H1 (cell line): Measurements from ENCODE around the gene CSKMT. TPM values are rescaled to one million over a fixed set of nuclear protein-coding genes. Genes with fewer than 3 reads are reported as not detected.
"Not testable (repeated sequence)": the region's sequence is repeated elsewhere in the genome, so short reads cannot be mapped to it uniquely, and the experiment has no call there.

Source experiments
- CTCF ChIA-PET: fragments of 300-600 bp; sonication (Branson Sonifier 250); formaldehyde crosslinking; loops from one replicate; lab custom pipeline; 2021; ENCODE audit not compliant: partially characterized antibody; lab: Charles Lee
- POLR2A ChIA-PET: fragments of 300-600 bp; sonication (Branson Sonifier 250); formaldehyde crosslinking; loops from one replicate; lab custom pipeline; 2021; ENCODE audit warnings: inconsistent platforms; ENCODE audit not compliant: partially characterized antibody; lab: Charles Lee
- DNase-seq, 2 experiments: peaks; one replicate each; pipeline versions ENCODE4 v3.0.0 to v3.0.0-alpha.2; 2010 to 2022; ENCODE audit warnings: low spot score in 2 of 2, low read depth in 1 of 2, mixed read lengths in 1 of 2
- FAIRE-seq: peaks from 2 replicates; lab custom pipeline; 2011; peaks lifted over from hg19 to GRCh38; lab: Jason Lieb, UNC
- H2AFZ ChIP-seq: 2 replicates; pipeline ENCODE4 v1.8.1; 2012; ENCODE audit warnings: low read length, inconsistent platforms
- H2AK5ac ChIP-seq: 2 replicates; pipeline ENCODE4 v1.6.1; 2013; ENCODE audit warnings: low read depth, low read length
- H2BK120ac ChIP-seq: replicated peaks from 2 replicates; pipeline ENCODE3; 2013; ENCODE audit warnings: low read depth, low read length, inconsistent platforms
- H2BK12ac ChIP-seq: 2 replicates; pipeline ENCODE4 v1.6.1; 2013; ENCODE audit warnings: low read depth, low read length
- H2BK15ac ChIP-seq: 2 replicates; pipeline ENCODE4 v1.6.1; 2013; ENCODE audit warnings: low read length
- H2BK20ac ChIP-seq: 2 replicates; pipeline ENCODE4 v1.6.1; 2013; ENCODE audit warnings: low read length
- H2BK5ac ChIP-seq: 2 replicates; pipeline ENCODE4 v1.6.1; 2013; ENCODE audit warnings: low read depth, low read length
- H3K14ac ChIP-seq: 2 replicates; pipeline ENCODE4 v1.6.1; 2013; ENCODE audit warnings: inconsistent platforms; ENCODE audit not compliant: insufficient read length
- H3K18ac ChIP-seq: 2 replicates; pipeline ENCODE4 v1.6.1; 2013; ENCODE audit warnings: low read length; ENCODE audit errors: extremely low read depth
- H3K23ac ChIP-seq: 2 replicates; pipeline ENCODE4 v1.6.1; 2013; ENCODE audit warnings: inconsistent platforms; ENCODE audit not compliant: insufficient read length
- H3K23me2 ChIP-seq: 2 replicates; pipeline ENCODE4 v1.6.1; 2013; ENCODE audit warnings: low read depth, low read length
- H3K27ac ChIP-seq: 2 replicates; pipeline ENCODE4 v1.6.1; 2011; ENCODE audit warnings: low read depth, low read length, inconsistent platforms
- H3K27me3 ChIP-seq, 4 experiments: replicated peaks in 1 of 4; 1 replicate in 1 of 4; 2 replicates in 3 of 4; pipeline versions ENCODE4 v1.6.1 to v1.8.1; 2011 to 2013; ENCODE audit warnings: low read length in 3 of 4, mild to moderate bottlenecking in 3 of 4, inconsistent platforms in 2 of 4, mixed read lengths in 2 of 4, moderate library complexity in 1 of 4; ENCODE audit not compliant: control insufficient read depth in 3 of 4, insufficient read depth in 3 of 4; ENCODE audit errors: extremely low read depth in 1 of 4
- H3K36me3 ChIP-seq, 4 experiments: 2 replicates each; pipeline versions ENCODE4 v1.6.1 to v1.8.1; 2011 to 2013; ENCODE audit warnings: mild to moderate bottlenecking in 4 of 4, low read length in 3 of 4, moderate library complexity in 2 of 4, control low read depth in 1 of 4, inconsistent platforms in 1 of 4; ENCODE audit not compliant: insufficient read depth in 4 of 4, control insufficient read depth in 2 of 4
- H3K4ac ChIP-seq: replicated peaks from 2 replicates; pipeline ENCODE3; 2013; ENCODE audit warnings: low read length, low read depth, mixed read lengths, inconsistent platforms; ENCODE audit not compliant: insufficient read length
- H3K4me1 ChIP-seq, 4 experiments: replicated peaks in 1 of 4; 1 replicate in 1 of 4; 2 replicates in 3 of 4; pipeline versions ENCODE4 v1.6.1 to v1.8.1; 2011 to 2013; ENCODE audit warnings: low read length in 3 of 4, inconsistent platforms in 2 of 4, mixed read lengths in 1 of 4; ENCODE audit not compliant: insufficient read depth in 4 of 4, control insufficient read depth in 3 of 4
- H3K4me2 ChIP-seq, 2 experiments: 2 replicates each; pipeline versions ENCODE4 v1.6.1 to v1.8.1; 2011 to 2013; ENCODE audit warnings: low read depth in 2 of 2, low read length in 2 of 2, control low read depth in 1 of 2, inconsistent platforms in 1 of 2, mild to moderate bottlenecking in 1 of 2; ENCODE audit not compliant: insufficient read depth in 1 of 2
- H3K4me3 ChIP-seq, 4 experiments: fragments of 200-600, 300-600 bp in 1 of 4; sonication (generic), shearing (Covaris generic), sonication (Bioruptor Twin) in 1 of 4; 2 replicates each; pipeline versions ENCODE4 v1.5.1 to v1.8.1; 2011 to 2016; ENCODE audit warnings: low read length in 4 of 4, low read depth in 3 of 4, control low read depth in 2 of 4, inconsistent platforms in 2 of 4, mild to moderate bottlenecking in 2 of 4, mixed read lengths in 1 of 4, moderate library complexity in 1 of 4; ENCODE audit not compliant: insufficient read depth in 2 of 4; ENCODE audit errors: extremely low read depth in 1 of 4
- H3K56ac ChIP-seq: replicated peaks from 2 replicates; pipeline ENCODE3; 2013; ENCODE audit warnings: low read depth, mild to moderate bottlenecking, mixed read lengths, low read length, inconsistent platforms; ENCODE audit not compliant: insufficient read length
- H3K79me1 ChIP-seq: 2 replicates; pipeline ENCODE4 v1.6.1; 2013; ENCODE audit warnings: low read depth, low read length, control low read depth
- H3K79me2 ChIP-seq, 2 experiments: 2 replicates each; pipeline versions ENCODE4 v1.6.1 to v1.8.1; 2012 to 2013; ENCODE audit warnings: low read length in 2 of 2, mild to moderate bottlenecking in 2 of 2, inconsistent platforms in 1 of 2; ENCODE audit not compliant: insufficient read depth in 2 of 2, control insufficient read depth in 1 of 2
- H3K9ac ChIP-seq, 4 experiments: replicated peaks in 1 of 4; 1 replicate in 1 of 4; 2 replicates in 3 of 4; pipeline versions ENCODE4 v1.6.1 to v1.8.1; 2011 to 2013; ENCODE audit warnings: low read depth in 3 of 4, low read length in 3 of 4, control low read depth in 2 of 4, mild to moderate bottlenecking in 2 of 4, moderate library complexity in 2 of 4, inconsistent platforms in 1 of 4; ENCODE audit errors: extremely low read depth in 1 of 4
- H3K9me3 ChIP-seq, 2 experiments: 2 replicates each; pipeline versions ENCODE4 v1.6.1 to v1.8.1; 2012 to 2013; ENCODE audit warnings: mild to moderate bottlenecking in 2 of 2, moderate library complexity in 2 of 2, control low read depth in 1 of 2, inconsistent platforms in 1 of 2, low read depth in 1 of 2, low read length in 1 of 2, mixed read lengths in 1 of 2; ENCODE audit not compliant: insufficient read depth in 2 of 2
- H4K20me1 ChIP-seq, 2 experiments: replicated peaks in 1 of 2; 2 replicates each; pipeline versions ENCODE3 to v1.8.1; 2011 to 2013; ENCODE audit warnings: inconsistent platforms in 2 of 2, low read length in 2 of 2, mild to moderate bottlenecking in 1 of 2; ENCODE audit not compliant: insufficient read depth in 2 of 2, control insufficient read depth in 1 of 2
- H4K5ac ChIP-seq: 2 replicates; pipeline ENCODE4 v1.6.1; 2013; ENCODE audit warnings: low read length, low read depth, mixed read lengths, inconsistent platforms; ENCODE audit not compliant: insufficient read length
- H4K8ac ChIP-seq: 2 replicates; pipeline ENCODE4 v1.8.0; 2013; ENCODE audit warnings: mild to moderate bottlenecking, moderate library complexity, low read length, inconsistent platforms; ENCODE audit not compliant: insufficient read depth; ENCODE audit errors: extremely low read depth
- H4K91ac ChIP-seq: replicated peaks from 2 replicates; pipeline ENCODE3; 2013; ENCODE audit warnings: low read length, mixed read lengths, inconsistent platforms; ENCODE audit not compliant: insufficient read length
- ASH2L ChIP-seq: fragments of 200-600, 300-600 bp; sonication (generic); IDR thresholded peaks from one replicate; pipeline ENCODE4 v1.7.1; 2017; ENCODE audit warnings: low read length
- BRCA1 ChIP-seq: IDR thresholded peaks from 2 replicates; pipeline ENCODE4 v1.6.1; 2012; ENCODE audit warnings: low read depth, low read length, improper control_type of control experiment
- CTBP2 ChIP-seq: IDR thresholded peaks from 2 replicates; pipeline ENCODE4 v1.7.0; 2011; ENCODE audit warnings: borderline replicate concordance, mild to moderate bottlenecking, moderate library complexity, mixed read lengths, low read length; ENCODE audit not compliant: insufficient read depth, insufficient read length
- GTF2F1 ChIP-seq: IDR thresholded peaks from 2 replicates; pipeline ENCODE4 v1.6.1; 2012; ENCODE audit warnings: low read depth, low read length, improper control_type of control experiment, borderline replicate concordance
- POLR2A ChIP-seq, 2 experiments: IDR thresholded peaks; 1 replicate in 1 of 2; 2 replicates in 1 of 2; pipeline ENCODE4 v1.6.1; 2011; ENCODE audit warnings: low read depth in 2 of 2, low read length in 2 of 2, mild to moderate bottlenecking in 2 of 2; ENCODE audit errors: control extremely low read depth in 1 of 2
- RAD21 ChIP-seq, 2 experiments: IDR thresholded peaks in 1 of 2; conservative IDR thresholded peaks in 1 of 2; 2 replicates each; pipeline ENCODE4 v1.6.1; 2011; ENCODE audit warnings: low read depth in 2 of 2, low read length in 2 of 2, improper control_type of control experiment in 1 of 2, inconsistent platforms in 1 of 2, mild to moderate bottlenecking in 1 of 2, moderate library complexity in 1 of 2
- TCF12 ChIP-seq: IDR thresholded peaks from 2 replicates; pipeline ENCODE4 v1.6.1; 2011; ENCODE audit warnings: low read depth, mild to moderate bottlenecking, low read length
- ZNF274 ChIP-seq: IDR thresholded peaks from 2 replicates; pipeline ENCODE4 v1.7.0; 2012; ENCODE audit warnings: low read length, borderline replicate concordance; ENCODE audit errors: extremely low read depth
- WGBS, 2 experiments: shearing (Covaris generic) in 1 of 2; methylation state at CpG; one replicate each; pipeline versions ENCODE4 v1.1.6 to v1.1.7; 2013 to 2015; ENCODE audit warnings: low lambda C conversion rate in 2 of 2, mixed read lengths in 2 of 2, inconsistent platforms in 1 of 2, low coverage in 1 of 2, missing lambda C conversion rate in 1 of 2; ENCODE audit not compliant: insufficient replicate concordance in 2 of 2, insufficient coverage in 1 of 2, insufficient read length in 1 of 2; ENCODE audit errors: extremely low coverage in 1 of 2, missing lambda C conversion rate in 1 of 2; 5-methylcytosine and 5-hydroxymethylcytosine counted together
- polyA plus RNA-seq, 7 experiments: library from polyadenylated mRNA; depleted of rRNA in 3 of 7; stranded (reverse) in 5 of 7; unstranded in 2 of 7; fragments of >200 nt in 5 of 7; fragments of 200-250 nt in 2 of 7; gene quantifications; 1 replicate in 5 of 7; 2 replicates in 1 of 7; 4 replicates in 1 of 7; pipeline versions ENCODE4 v1.2.1 to v1.2.3, GENCODE V29; 2011 to 2013; ENCODE audit warnings: missing spikeins in 2 of 7, mixed read lengths in 2 of 7
- total RNA-seq: library from RNA; stranded (reverse); fragmentation: NEBNext Ultra II Directional; extraction: Animal tissue kit (Norgen Biotek cat#: 25700); gene quantifications from 2 replicates; pipeline ENCODE4 v1.2.1, GENCODE V29; 2021

Gene CSKMT
- total and polyA plus RNA-seq, 2 of the 8 experiments (the other 6 are each of a cell fraction or from before 2014, with no cell fraction given), result 12.0 to 66.1 TPM

DNA sequence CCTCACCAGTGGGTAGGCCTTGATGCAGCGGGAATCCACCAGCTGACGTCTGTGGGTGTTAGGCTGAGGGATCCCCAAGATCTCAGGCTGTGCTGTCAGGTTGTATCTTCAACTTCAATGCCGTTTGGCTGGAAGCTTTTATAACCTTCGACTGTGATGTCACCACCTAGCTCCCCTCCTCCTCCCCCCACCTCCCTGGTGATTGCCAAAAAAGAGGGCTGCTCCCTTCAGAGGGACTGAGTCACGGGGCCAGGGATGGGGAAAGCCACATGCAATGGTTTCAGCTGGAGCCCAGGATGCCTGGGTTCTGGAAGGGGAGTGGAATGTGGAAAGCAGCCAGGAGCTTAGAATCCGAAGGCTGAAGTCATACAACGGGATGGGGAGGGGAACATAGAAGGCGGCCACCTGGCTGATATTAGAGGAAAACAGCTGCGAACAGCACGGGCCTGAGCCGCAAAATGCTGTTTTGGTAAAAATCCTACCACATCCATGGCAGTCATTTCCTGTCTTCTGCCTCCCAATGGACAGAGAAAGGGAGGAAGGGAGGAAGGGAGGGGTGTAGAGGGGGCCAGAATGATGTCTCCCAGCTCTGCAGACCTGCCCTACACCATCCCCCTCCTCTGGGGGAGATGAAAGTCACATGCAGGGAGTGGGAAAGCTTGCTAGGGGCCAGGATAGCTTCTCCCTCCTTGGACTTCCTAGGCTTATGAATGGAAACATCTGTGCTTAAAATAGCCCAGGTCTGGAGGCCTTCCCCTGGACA lies 24.5 kb downstream of the CSKMT start, which contains the start of gene LRRN4CL (continued):
- TF ChIP-seq CTBP2 (no peak), POLR2A (IDR thresholded peaks at IDR 0.05; ENCODE audit: control extremely low read depth in 1 of 2, low read depth in 2 of 2, low read length in 2 of 2) (no peak), BRCA1 (no peak), ZNF274 (no peak), TCF12 (no peak), RAD21 (IDR thresholded peaks at IDR 0.05 in 1 of 2, conservative IDR thresholded peaks at IDR 0.05 in 1 of 2; ENCODE audit: low read depth in 2 of 2, low read length in 2 of 2) (no peak), GTF2F1 (no peak), ASH2L (no peak)
- TF ChIP-seq, all 59 proteins: peak for 0

DNA sequence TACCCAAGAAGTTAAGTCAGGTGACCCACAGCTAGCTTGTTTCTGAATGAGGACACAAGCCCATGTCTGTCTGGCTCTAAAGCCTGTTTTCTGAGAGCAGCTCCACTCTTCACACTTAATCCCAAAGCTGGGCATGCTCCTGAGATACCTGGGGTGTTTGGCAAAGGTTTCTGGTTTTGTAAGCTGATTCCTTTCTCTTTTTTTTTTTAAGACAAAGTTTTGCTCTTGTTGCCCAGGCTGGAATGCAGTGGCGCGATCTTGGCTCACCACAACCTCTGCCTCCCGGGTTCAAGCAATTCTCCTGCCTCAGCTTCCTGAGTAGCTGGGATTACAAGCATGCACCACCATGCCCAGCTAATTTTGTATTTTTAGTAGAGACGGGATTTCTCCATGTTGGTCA lies 28.5 kb downstream of the CSKMT start:
- not testable (repeated sequence) for H4K91ac ChIP-seq, H2BK15ac ChIP-seq, FAIRE-seq, H3K4me2 ChIP-seq, H3K79me1 ChIP-seq, H3K9ac ChIP-seq, H3K79me2 ChIP-seq, H3K14ac ChIP-seq, H4K20me1 ChIP-seq, H3K23ac ChIP-seq, H4K5ac ChIP-seq, H3K56ac ChIP-seq, DNase-seq, H3K4ac ChIP-seq, H2BK12ac ChIP-seq, H2BK20ac ChIP-seq, H4K8ac ChIP-seq, H2AK5ac ChIP-seq, H2AFZ ChIP-seq, H3K27me3 ChIP-seq, H3K4me3 ChIP-seq, H2BK120ac ChIP-seq, H2BK5ac ChIP-seq, H3K18ac ChIP-seq, H3K4me1 ChIP-seq, H3K23me2 ChIP-seq, H3K9me3 ChIP-seq, H3K27ac ChIP-seq
- peaks cover 11 to 29% (median 25%) of the 10 kb centered on the region in 4 experiments; a peak in 6 of 8 replicates for H3K36me3 ChIP-seq
- ChIA-PET CTCF (interaction anchor here (0.6 to 10.3 kb wide), 22 partner anchors 10 to 299 kb away, joined by 3 to 114 read pairs (median 3); partner anchors contain the start of genes B3GAT3, C11orf98, CSKMT and TAF6L), POLR2A (interaction anchor here (0.9 to 61.4 kb wide), 3 partner anchors 12 to 33 kb away, joined by 3 to 2041 read pairs (median 34); partner anchors contain the start of genes BSCL2, C11orf98, CSKMT and GANAB)
- 100% methylated on average over 1 of the region's 4 CpGs; no CpG with 5 or more reads in 1 of the 2 experiments for WGBS, 2 experiments
